Chondrocyte (in vitro differentiated cells): ENCODE measurements around the gene PDGFRB. TPM values are rescaled to one million over a fixed set of nuclear protein-coding genes. Genes with fewer than 3 reads are reported as not detected.

ENCODE experiments used
- DNase-seq: peaks from one replicate; pipeline ENCODE4 v3.0.0; 2021; ENCODE audit warnings: mixed read lengths, low spot score
- H3K27ac Mint-ChIP-seq: one replicate; pipeline ENCODE4 v1.8.0; 2021; ENCODE audit warnings: mild to moderate bottlenecking, moderate library complexity, mixed read lengths; ENCODE audit not compliant: unreplicated experiment
- H3K27me3 Mint-ChIP-seq: 2 replicates; pipeline ENCODE4 v1.8.0; 2021; ENCODE audit warnings: low read depth, mixed read lengths
- H3K36me3 Mint-ChIP-seq: 2 replicates; pipeline ENCODE4 v1.8.0; 2021; ENCODE audit warnings: low read depth, mixed read lengths
- H3K4me1 Mint-ChIP-seq: 2 replicates; pipeline ENCODE4 v1.8.0; 2021; ENCODE audit warnings: low read depth, mild to moderate bottlenecking, mixed read lengths
- H3K4me3 Mint-ChIP-seq: one replicate; pipeline ENCODE4 v1.8.0; 2021; ENCODE audit warnings: mild to moderate bottlenecking, moderate library complexity, mixed read lengths; ENCODE audit not compliant: unreplicated experiment
- H3K9me3 Mint-ChIP-seq: 2 replicates; pipeline ENCODE4 v1.8.0; 2021; ENCODE audit warnings: low read depth, mixed read lengths
- total RNA-seq: library from RNA; stranded (reverse); gene quantifications from 3 replicates; pipeline ENCODE4 v1.2.1, GENCODE V29; 2021
- TF ChIP-seq, protein P1 (sequence below): fragments of 200-600 bp; sonication (generic); IDR thresholded peaks from 2 replicates; pipeline ENCODE4 v1.5.0; 2021; ENCODE audit warnings: antibody characterized with exemption, mild to moderate bottlenecking, moderate library complexity

The PDGFRB gene
- total RNA-seq, 1 donor from 2014 or later = 499 TPM

DNA sequence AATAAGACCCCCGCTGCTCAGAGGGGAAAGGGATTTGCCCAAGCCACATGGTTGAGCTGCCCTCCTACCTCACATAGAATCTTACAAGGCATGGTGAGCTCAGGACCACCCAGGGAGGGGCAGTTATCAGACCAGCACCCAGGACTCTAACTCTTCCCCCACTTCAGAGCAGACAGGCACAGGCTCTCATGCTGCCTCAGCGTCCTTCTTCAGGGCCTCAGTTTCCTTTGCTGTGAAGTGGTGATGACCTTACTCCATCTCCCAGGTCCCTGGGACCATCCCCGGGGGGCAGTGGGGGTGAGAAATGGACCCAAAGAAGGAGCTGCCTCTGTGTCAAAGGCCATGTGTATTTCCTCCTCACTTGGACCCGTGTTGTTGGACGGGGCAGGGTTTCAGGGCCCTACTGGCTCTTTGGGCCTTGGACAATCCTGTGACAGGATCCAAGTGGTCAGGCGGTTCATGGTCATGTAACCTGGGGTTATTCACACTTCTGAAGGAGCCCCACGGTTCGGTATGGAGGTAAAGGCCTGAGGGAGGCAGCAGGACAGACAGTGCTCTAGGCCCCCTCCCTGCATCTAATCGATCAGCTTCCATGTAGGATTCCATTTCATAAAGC, 37.6 kb downstream of the PDGFRB start:
- peak overlapping the region; percentile 59 for H3K27ac Mint-ChIP-seq
- H3K36me3 Mint-ChIP-seq = peaks cover 48% of the 10 kb centered on the region
- no peak for DNase-seq
- TF ChIP-seq, protein P1, sequence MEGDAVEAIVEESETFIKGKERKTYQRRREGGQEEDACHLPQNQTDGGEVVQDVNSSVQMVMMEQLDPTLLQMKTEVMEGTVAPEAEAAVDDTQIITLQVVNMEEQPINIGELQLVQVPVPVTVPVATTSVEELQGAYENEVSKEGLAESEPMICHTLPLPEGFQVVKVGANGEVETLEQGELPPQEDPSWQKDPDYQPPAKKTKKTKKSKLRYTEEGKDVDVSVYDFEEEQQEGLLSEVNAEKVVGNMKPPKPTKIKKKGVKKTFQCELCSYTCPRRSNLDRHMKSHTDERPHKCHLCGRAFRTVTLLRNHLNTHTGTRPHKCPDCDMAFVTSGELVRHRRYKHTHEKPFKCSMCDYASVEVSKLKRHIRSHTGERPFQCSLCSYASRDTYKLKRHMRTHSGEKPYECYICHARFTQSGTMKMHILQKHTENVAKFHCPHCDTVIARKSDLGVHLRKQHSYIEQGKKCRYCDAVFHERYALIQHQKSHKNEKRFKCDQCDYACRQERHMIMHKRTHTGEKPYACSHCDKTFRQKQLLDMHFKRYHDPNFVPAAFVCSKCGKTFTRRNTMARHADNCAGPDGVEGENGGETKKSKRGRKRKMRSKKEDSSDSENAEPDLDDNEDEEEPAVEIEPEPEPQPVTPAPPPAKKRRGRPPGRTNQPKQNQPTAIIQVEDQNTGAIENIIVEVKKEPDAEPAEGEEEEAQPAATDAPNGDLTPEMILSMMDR = no peak
- H3K4me3 Mint-ChIP-seq = no peak overlapping the region
- no peaks in the 10 kb centered on the region for H3K27me3 Mint-ChIP-seq
- H3K9me3 Mint-ChIP-seq = no peaks in the 10 kb centered on the region
- H3K4me1 Mint-ChIP-seq = peaks cover 30% of the 10 kb centered on the region

DNA sequence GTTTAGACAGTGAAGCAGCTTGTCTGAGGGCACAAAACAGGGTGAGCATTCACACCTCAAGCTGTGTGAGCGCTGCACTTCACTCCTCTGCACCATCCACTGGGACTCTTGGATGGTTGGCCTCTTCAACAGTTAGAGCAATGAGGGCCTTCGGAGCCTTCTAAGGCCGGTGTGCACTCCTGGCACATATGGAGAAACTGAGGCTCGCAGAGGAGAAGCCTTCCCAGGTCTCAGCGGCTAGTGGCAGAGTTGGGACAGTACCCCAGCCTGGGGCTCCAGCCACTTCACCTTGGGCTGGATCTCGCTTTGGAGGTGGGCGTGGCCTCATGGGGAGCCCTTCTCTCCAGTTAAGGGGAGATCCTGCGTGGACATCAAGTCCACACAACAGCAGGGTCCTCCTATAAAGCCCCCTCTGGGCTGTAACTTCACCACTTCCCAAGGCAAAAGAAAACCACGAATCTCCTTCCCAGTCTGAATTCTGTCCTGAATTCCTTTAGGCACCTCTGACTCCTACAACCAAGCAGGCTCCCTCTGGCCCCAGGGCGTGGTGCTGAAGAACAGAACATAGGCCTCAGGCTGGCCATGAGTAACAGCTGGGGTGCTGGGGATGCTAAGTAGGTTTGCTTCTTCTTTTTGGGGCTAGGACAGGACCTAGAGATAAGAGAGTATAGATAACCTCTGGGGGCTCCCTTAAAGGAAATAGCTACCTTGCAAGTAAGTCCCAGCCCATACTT, 38.8 kb downstream of the PDGFRB start:
- Mint-ChIP-seq H3K36me3 (peaks cover 39% of the 10 kb centered on the region), H3K4me3 (no peak overlapping the region), H3K4me1 (peaks cover 43% of the 10 kb centered on the region), H3K27ac (no peak overlapping the region), H3K27me3 (no peaks in the 10 kb centered on the region), H3K9me3 (no peaks in the 10 kb centered on the region)
- TF ChIP-seq, protein P1 = no peak
- no peak for DNase-seq

- DNase-seq = no peak
- TF ChIP-seq, protein P1 = no peak
- Mint-ChIP-seq H3K27me3 (no peaks in the 10 kb centered on the region), H3K4me3 (no peak overlapping the region), H3K36me3 (peaks cover 26% of the 10 kb centered on the region), H3K4me1 (peaks cover 61% of the 10 kb centered on the region), H3K9me3 (no peaks in the 10 kb centered on the region), H3K27ac (peak overlapping the region; percentile 27)
Measured at GRCh38 chr5:150114773-150115408, 40.8 kb downstream of the PDGFRB start.

GRCh38 chr5:150114102-150114641, 41.5 kb downstream of the PDGFRB start:
- H3K36me3 Mint-ChIP-seq = peaks cover 19% of the 10 kb centered on the region

More at GRCh38 chr5:150114102-150114641, 41.5 kb downstream of the PDGFRB start:
- TF ChIP-seq, protein P1 = peak; percentile 26
- H3K4me1 Mint-ChIP-seq = peaks cover 67% of the 10 kb centered on the region
- DNase-seq = no peak
- no peak overlapping the region for H3K4me3 Mint-ChIP-seq
- peak overlapping the region; percentile 65 for H3K27ac Mint-ChIP-seq
- H3K27me3 Mint-ChIP-seq = no peaks in the 10 kb centered on the region
- H3K9me3 Mint-ChIP-seq = no peaks in the 10 kb centered on the region
